Stomach (tissue), 9 donors: ENCODE measurements around the gene STX1A. TPM values are rescaled to one million over a fixed set of nuclear protein-coding genes. Genes with fewer than 3 reads are reported as not detected.

ENCODE experiments used
- DNase-seq, 2 donors: peaks; one replicate each; pipeline versions ENCODE4 v3.0.0 to v3.0.0-alpha.2; 2013 to 2019
- H3K27ac ChIP-seq, 5 donors: fragments of 200-600 bp in 4 of 5; sonication (generic) in 4 of 5; one replicate each; pipeline ENCODE4 v1.5.1; 2013 to 2019; ENCODE audit warnings: mild to moderate bottlenecking in 1 of 5, moderate library complexity in 1 of 5
- H3K27me3 ChIP-seq, 3 donors: fragments of 200-600 bp; sonication (generic); one replicate each; pipeline ENCODE4 v1.5.1; 2017 to 2019; ENCODE audit warnings: mixed run types in 1 of 3
- H3K36me3 ChIP-seq, 4 donors: fragments of 200-600 bp; sonication (generic); 1 replicate in 3 of 4; 2 replicates in 1 of 4; pipeline ENCODE4 v1.5.1; 2016 to 2019
- H3K4me1 ChIP-seq, 4 donors: fragments of 200-600 bp; sonication (generic); one replicate each; pipeline ENCODE4 v1.5.1; 2016 to 2019
- H3K4me3 ChIP-seq, 4 donors: fragments of 200-600 bp; sonication (generic) in 3 of 4; one replicate each; pipeline ENCODE4 v1.5.1; 2016 to 2019; ENCODE audit warnings: mild to moderate bottlenecking in 1 of 4
- H3K9me3 ChIP-seq, 4 donors: fragments of 200-600 bp; sonication (generic); one replicate each; pipeline ENCODE4 v1.5.1; 2016 to 2019
- CTCF ChIP-seq, 7 experiments: fragments of 450-650 bp in 4 of 7; fragments of 200-600 bp in 3 of 7; sonication (generic) in 3 of 7; IDR thresholded peaks; one replicate each; pipeline ENCODE4 v1.5.1; 2016 to 2019; ENCODE audit warnings: antibody characterized with exemption in 7 of 7, control low read depth in 2 of 7, mild to moderate bottlenecking in 1 of 7
- EP300 ChIP-seq: sonication (generic); formaldehyde crosslinking; IDR thresholded peaks from one replicate; pipeline ENCODE4 v1.6.1; 2017; ENCODE audit warnings: antibody characterized with exemption
- POLR2A ChIP-seq, 4 donors: fragments of 450-650 bp; IDR thresholded peaks; one replicate each; pipeline ENCODE4 v1.6.1; 2016; ENCODE audit warnings: antibody characterized with exemption in 4 of 4, control low read depth in 2 of 4, mild to moderate bottlenecking in 1 of 4, moderate library complexity in 1 of 4
- POLR2AphosphoS5 ChIP-seq, 3 donors: sonication (generic); formaldehyde crosslinking; IDR thresholded peaks; one replicate each; pipeline ENCODE4 v1.6.1; 2016; ENCODE audit warnings: antibody characterized with exemption in 3 of 3
- WGBS, 5 donors: extraction: QIAGEN DNeasy Blood & Tissue Kit in 3 of 5; methylation state at CpG; one replicate each; pipeline versions ENCODE4 v1.1.5 to v1.1.7; 2013 to 2018; 5-methylcytosine and 5-hydroxymethylcytosine counted together
- intact Hi-C: fragments of 100-400 bp; cut with DNase I; formaldehyde crosslinking; loops from one replicate; pipeline ENCODE4 v1.15.1; 2023; ENCODE audit warnings: low total_unique reads
- polyA plus RNA-seq, 3 donors: library from polyadenylated mRNA; stranded (reverse); fragments of 200-250 nt; gene quantifications; one replicate each; pipeline ENCODE4 v1.2.3, GENCODE V29; 2013
- total RNA-seq, 5 donors: library from RNA; depleted of rRNA; stranded (reverse); fragments of >200 nt; gene quantifications; one replicate each; pipeline versions ENCODE4 v1.1.0 to v1.2.3, GENCODE V29; 2014 to 2016
- donor health status: healthy with polysubstance abuse.
- donor health status: Bipolar disorder and iron deficiency.
- donor health status: healthy.

Gene STX1A
- total and polyA plus RNA-seq, 8 donors, result 1.1 to 57.2 (median 4.2) TPM; not detected in 1

DNA sequence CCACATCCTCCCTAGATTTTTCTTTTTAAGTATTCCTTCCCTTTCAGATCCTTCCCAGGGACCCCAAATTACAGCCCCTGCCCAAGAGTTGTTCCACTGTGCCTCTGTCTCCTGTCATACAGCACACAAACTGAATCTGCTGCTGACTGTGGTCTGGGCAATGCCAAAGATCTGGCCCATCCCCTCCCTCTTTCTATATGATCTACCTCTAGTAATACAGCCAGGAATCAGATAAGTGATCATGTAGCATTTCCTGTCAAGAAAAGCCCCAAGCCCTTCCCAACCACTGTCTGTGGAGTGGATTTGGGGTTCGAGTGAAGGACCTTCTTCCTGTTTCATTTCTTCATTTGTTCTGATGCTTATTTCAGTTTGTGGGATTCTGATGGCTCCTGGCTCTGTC is 6.7 kb downstream of the STX1A start:
- no peak overlapping the region for H3K27ac ChIP-seq
- TF ChIP-seq POLR2AphosphoS5 (IDR thresholded peaks at IDR 0.05) (no peak), CTCF (IDR thresholded peaks at IDR 0.05) (no peak), EP300 (no peak), POLR2A (IDR thresholded peaks at IDR 0.05) (no peak)
- WGBS, 5 donors, result 77 to 91% (median 83%) methylated on average over 1 of the region's 1 CpG
- no peaks in the 10 kb centered on the region for H3K27me3 ChIP-seq
- H3K36me3 ChIP-seq, result peaks cover 0 to 4% (median 0%) of the 10 kb centered on the region in 4 donors
- no peak for DNase-seq
- peaks cover 19 to 40% (median 26%) of the 10 kb centered on the region in 4 donors for H3K4me1 ChIP-seq
- intact Hi-C loops, result no loop called here
- H3K9me3 ChIP-seq, result no peaks in the 10 kb centered on the region
- H3K4me3 ChIP-seq, result no peak overlapping the region

GRCh38 chr7:73708961-73709549 is 10.4 kb downstream of the STX1A start:
- peaks cover 0 to 4% (median 0%) of the 10 kb centered on the region in 4 donors for H3K36me3 ChIP-seq
- no peak for TF ChIP-seq POLR2A (IDR thresholded peaks at IDR 0.05)
- no peak for TF ChIP-seq CTCF (IDR thresholded peaks at IDR 0.05)
- TF ChIP-seq POLR2AphosphoS5 (IDR thresholded peaks at IDR 0.05), result no peak
- TF ChIP-seq EP300, result no peak
- H3K27ac ChIP-seq, result no peak overlapping the region
- DNase-seq, result no peak
- no peak overlapping the region for H3K4me3 ChIP-seq
- intact Hi-C loops, result no loop called here
- 91 to 96% (median 95%) methylated on average over 6 to 16 of the region's 16 CpGs for WGBS, 5 donors
- no peaks in the 10 kb centered on the region for H3K9me3 ChIP-seq
- H3K27me3 ChIP-seq, result no peaks in the 10 kb centered on the region
- peaks cover 0 to 36% (median 34%) of the 10 kb centered on the region in 4 donors for H3K4me1 ChIP-seq

- Histone ChIP-seq H3K4me1 (peaks cover 0 to 45% (median 43%) of the 10 kb centered on the region in 4 donors), H3K27ac (peak overlapping the region; percentile 3 to 48 (median 29)), H3K27me3 (no peaks in the 10 kb centered on the region), H3K4me3 (no peak overlapping the region), H3K36me3 (peaks cover 0 to 12% (median 11%) of the 10 kb centered on the region in 4 donors), H3K9me3 (no peaks in the 10 kb centered on the region)
- DNase-seq, result peak; percentile 79 to 85
- TF ChIP-seq POLR2AphosphoS5 (IDR thresholded peaks at IDR 0.05) (peak in 1 of 3 donors; percentile 38), POLR2A (IDR thresholded peaks at IDR 0.05) (no peak)
- intact Hi-C loops, result no loop called here
- 47 to 59% (median 52%) methylated on average over 11 to 15 of the region's 15 CpGs for WGBS, 5 donors
Observed at GRCh38 chr7:73707045-73707631, 12.3 kb downstream of the STX1A start.

GRCh38 chr7:73706126-73707044 is 13.1 kb downstream of the STX1A start:
- H3K9me3 ChIP-seq, result no peaks in the 10 kb centered on the region
- TF ChIP-seq EP300 (no peak), POLR2AphosphoS5 (IDR thresholded peaks at IDR 0.05) (no peak), CTCF (IDR thresholded peaks at IDR 0.05) (no peak), POLR2A (IDR thresholded peaks at IDR 0.05) (no peak)
- DNase-seq, result peak in 1 of 2 donors; percentile 19
- no peaks in the 10 kb centered on the region for H3K27me3 ChIP-seq
- H3K27ac ChIP-seq, result peak overlapping the region in 4 of 5 donors; percentile 6 to 48 (median 32)
- WGBS, 5 donors, result 71 to 84% (median 78%) methylated on average over 21 to 25 of the region's 25 CpGs
- no peak overlapping the region for H3K4me3 ChIP-seq
- intact Hi-C loops, result no loop called here
- peaks cover 0 to 19% (median 14%) of the 10 kb centered on the region in 4 donors for H3K36me3 ChIP-seq
- H3K4me1 ChIP-seq, result peaks cover 0 to 44% (median 41%) of the 10 kb centered on the region in 4 donors
